Activated T-cell treated with anti-CD3 and anti-CD28 coated beads, Interleukin-2, amount 50 U/mL, for 4 hours (primary cell): ENCODE data around the gene CKLF. TPM values are rescaled to one million over a fixed set of nuclear protein-coding genes. Genes with fewer than 3 reads are reported as not detected.
"Not testable (repeated sequence)": the region's sequence is repeated elsewhere in the genome, so short reads cannot be mapped to it uniquely, and the experiment has no call there.

Experiments used
- ATAC-seq, 2 donors: fragments of 200-7000 bp; cut with Tn5 transposase; one replicate each; pipeline ENCODE4 v1.10.0; 2021
- DNase-seq: peaks from one replicate; pipeline ENCODE4 v3.0.0-alpha.2; 2020
- H3K27me3 Mint-ChIP-seq: one replicate; pipeline ENCODE4 v1.8.0; 2021; ENCODE audit warnings: low read depth, mixed read lengths
- H3K36me3 Mint-ChIP-seq: one replicate; pipeline ENCODE4 v1.8.0; 2022; ENCODE audit warnings: mixed read lengths; ENCODE audit not compliant: insufficient read depth
- H3K4me1 Mint-ChIP-seq: one replicate; pipeline ENCODE4 v1.8.0; 2021; ENCODE audit warnings: low read depth, mixed read lengths
- H3K4me3 Mint-ChIP-seq: one replicate; pipeline ENCODE4 v1.8.0; 2021; ENCODE audit warnings: mild to moderate bottlenecking, moderate library complexity, mixed read lengths
- H3K9me3 Mint-ChIP-seq: one replicate; pipeline ENCODE4 v1.8.0; 2021; ENCODE audit warnings: mixed read lengths
- total RNA-seq, 3 donors: library from RNA; stranded (reverse); gene quantifications; one replicate each; pipeline ENCODE4 v1.2.1, GENCODE V29; 2021

Gene CKLF
- total RNA-seq, 3 donors from 2014 or later, result 52.4 to 63.6 (median 53.2) TPM

DNA sequence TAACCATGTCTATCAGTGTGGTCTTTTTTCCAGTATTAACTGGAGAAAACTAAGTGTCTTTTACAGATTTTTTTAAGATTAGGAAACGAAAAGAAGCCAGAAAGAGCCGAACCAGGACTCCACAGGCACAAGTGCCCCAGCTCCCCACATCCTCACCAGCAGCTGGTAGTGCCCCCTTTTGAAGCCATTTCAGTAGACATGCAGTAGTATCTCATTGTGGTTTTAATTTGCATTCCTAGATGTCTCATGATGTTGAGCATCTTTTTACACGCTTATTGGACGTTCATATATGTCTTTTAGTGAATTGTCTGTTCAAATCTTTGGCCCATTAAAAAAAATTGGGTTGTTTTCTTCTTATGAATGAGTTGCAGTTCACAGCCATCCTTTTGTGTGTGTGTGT, 47.4 kb downstream of the CKLF start:
- no peaks in the 10 kb centered on the region for H3K27me3 Mint-ChIP-seq
- no peaks in the 10 kb centered on the region for H3K36me3 Mint-ChIP-seq
- H3K4me3 Mint-ChIP-seq, result no peak overlapping the region
- peaks cover 4% of the 10 kb centered on the region for H3K9me3 Mint-ChIP-seq
- DNase-seq (no peak), ATAC-seq (no peak)
- H3K4me1 Mint-ChIP-seq, result peaks cover 33% of the 10 kb centered on the region

DNA sequence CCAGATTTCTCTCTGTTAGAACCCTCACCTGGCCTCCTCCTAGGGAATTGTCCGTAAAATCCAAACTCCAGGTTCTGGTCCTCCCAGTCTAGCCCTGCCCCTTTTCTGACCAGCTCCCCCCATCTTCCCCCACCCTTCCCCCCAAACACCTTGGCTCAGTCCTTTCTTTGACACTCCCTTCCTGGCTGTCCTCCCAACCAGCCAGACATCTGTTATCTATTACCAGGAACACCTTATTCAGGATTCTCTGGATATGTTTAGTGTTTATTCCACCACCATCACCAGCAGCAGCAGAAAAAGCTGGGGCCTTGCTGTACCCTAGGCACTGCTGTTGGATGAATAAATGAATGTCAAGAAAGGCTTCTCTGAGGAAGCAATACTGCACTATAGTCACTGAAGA, 48.1 kb downstream of the CKLF start:
- Mint-ChIP-seq H3K36me3 (no peaks in the 10 kb centered on the region), H3K4me3 (no peak overlapping the region)
- ATAC-seq, result no peak

DNA sequence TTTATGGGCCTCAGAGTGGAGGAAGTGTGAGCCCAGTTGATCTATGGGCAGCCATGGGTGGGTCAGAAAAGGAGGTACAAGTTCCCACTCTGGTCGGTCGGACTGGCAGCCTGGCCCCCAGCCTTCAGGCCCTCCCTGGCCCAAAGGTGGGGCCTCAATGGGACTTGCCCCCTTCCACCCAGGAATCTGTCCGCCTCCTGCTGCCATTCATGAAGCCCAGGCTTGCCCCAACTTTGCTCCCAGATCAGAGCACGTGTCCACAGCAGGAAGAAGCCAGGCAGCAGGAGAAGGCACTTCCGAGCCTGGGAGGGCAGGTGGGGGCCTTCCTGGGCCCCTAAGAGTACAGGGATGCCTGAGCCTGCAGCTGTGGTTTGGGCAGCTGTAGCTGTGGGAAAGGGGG, 49.1 kb downstream of the CKLF start:
- H3K27me3 Mint-ChIP-seq, result no peaks in the 10 kb centered on the region
- peaks cover 41% of the 10 kb centered on the region for H3K4me1 Mint-ChIP-seq
- no peak overlapping the region for H3K4me3 Mint-ChIP-seq

More for the DNA sequence above, 48.1 kb downstream of the CKLF start:
- peaks cover 33% of the 10 kb centered on the region for H3K4me1 Mint-ChIP-seq
- H3K27me3 Mint-ChIP-seq, result no peaks in the 10 kb centered on the region
- H3K9me3 Mint-ChIP-seq, result peaks cover 4% of the 10 kb centered on the region
- no peak for DNase-seq

DNA sequence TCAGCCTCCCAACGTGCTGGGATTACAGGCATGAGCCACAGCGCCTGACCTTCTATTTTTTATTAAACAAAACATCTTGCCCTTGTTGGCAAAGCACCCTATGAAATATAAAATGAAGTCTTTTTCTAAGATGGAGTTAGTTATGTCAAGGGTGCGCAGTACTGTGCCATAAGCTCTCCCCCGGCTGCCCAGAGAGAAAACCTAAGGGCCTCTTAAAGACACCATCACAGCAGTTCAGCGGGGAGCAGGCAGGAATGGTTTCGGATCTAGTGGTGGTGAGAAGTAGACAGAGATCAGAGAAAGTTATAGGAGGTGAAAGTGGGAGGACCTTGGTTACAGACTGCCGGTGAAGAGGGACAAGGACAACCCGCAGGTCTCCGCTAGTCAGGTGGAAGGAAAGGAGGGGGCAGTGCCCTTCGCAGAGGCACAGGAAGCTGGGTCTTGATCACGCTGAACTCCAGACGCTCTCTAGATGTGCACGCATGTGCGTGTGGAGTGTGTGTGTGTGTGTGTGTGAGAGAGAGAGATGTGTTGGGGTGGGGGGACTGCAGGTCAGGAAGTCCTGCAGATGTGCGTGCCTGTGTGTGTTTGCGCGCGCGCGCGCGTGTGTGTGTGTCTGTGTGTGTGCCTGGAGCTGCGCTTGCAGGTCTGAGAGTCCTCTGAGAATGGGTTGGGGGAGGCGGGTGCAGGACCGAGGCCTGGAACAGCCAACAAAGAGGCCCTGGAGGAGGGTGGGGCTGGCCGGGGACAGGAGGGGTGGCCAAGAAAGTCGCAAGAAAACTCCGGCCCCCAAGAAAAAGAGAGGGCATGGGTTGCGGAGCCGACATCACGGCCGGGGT, 51.4 kb downstream of the CKLF start:
- H3K27me3 Mint-ChIP-seq, result no peaks in the 10 kb centered on the region
- H3K36me3 Mint-ChIP-seq, result no peaks in the 10 kb centered on the region
- H3K4me1 Mint-ChIP-seq, result peaks cover 45% of the 10 kb centered on the region
- DNase-seq (peak; percentile 48), ATAC-seq (peak; percentile 44 to 48)
- H3K9me3 Mint-ChIP-seq, result peaks cover 4% of the 10 kb centered on the region
- peak overlapping the region; percentile 82 for H3K4me3 Mint-ChIP-seq

More for the DNA sequence above, 49.1 kb downstream of the CKLF start:
- DNase-seq, result no peak
- Mint-ChIP-seq H3K36me3 (no peaks in the 10 kb centered on the region), H3K9me3 (peaks cover 4% of the 10 kb centered on the region)
- ATAC-seq, result no peak

DNA sequence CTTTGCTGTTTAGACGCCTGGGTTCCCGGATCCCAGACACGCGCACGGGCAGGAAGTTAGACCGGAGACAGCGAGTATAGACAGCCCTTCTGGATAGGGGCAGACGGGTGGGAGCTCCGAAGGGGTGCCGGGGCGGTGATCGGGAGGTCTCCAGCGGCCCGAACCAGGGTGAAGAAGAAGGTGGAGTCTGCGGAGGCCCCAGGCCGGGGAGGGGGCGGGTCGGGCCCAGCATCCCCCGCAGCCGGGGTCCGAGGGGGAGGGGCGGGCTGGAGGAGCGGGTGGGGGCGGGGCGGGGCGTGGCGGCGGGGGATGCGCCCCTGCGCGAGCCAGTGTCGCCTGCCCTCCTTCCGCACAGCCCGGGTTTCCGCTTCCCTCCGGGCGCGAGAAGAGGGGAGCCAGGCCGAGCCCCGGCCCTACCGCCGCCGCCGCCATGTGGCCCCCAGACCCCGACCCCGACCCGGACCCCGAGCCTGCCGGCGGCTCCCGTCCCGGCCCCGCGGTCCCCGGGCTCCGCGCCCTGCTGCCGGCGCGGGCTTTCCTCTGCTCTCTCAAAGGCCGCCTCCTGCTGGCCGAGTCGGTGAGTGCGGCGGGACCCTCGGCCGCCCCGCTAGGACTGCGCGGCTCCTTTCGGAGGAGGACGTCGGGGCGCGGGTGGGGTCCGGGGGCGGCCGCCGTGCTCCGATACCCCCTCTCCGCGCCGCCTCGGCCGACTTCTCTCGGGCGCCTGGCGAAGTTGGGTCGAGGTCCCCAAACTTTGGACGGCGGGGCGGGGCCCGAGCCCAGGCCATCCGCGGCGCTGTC, 52.2 kb downstream of the CKLF start, which contains the start of gene CMTM3:
CMTM3 (plus strand) TSS at position 329 of the 801 bp plus-strand sequence; CDS start at position 431, 102 bp downstream.
- no peaks in the 10 kb centered on the region for H3K27me3 Mint-ChIP-seq

DNA sequence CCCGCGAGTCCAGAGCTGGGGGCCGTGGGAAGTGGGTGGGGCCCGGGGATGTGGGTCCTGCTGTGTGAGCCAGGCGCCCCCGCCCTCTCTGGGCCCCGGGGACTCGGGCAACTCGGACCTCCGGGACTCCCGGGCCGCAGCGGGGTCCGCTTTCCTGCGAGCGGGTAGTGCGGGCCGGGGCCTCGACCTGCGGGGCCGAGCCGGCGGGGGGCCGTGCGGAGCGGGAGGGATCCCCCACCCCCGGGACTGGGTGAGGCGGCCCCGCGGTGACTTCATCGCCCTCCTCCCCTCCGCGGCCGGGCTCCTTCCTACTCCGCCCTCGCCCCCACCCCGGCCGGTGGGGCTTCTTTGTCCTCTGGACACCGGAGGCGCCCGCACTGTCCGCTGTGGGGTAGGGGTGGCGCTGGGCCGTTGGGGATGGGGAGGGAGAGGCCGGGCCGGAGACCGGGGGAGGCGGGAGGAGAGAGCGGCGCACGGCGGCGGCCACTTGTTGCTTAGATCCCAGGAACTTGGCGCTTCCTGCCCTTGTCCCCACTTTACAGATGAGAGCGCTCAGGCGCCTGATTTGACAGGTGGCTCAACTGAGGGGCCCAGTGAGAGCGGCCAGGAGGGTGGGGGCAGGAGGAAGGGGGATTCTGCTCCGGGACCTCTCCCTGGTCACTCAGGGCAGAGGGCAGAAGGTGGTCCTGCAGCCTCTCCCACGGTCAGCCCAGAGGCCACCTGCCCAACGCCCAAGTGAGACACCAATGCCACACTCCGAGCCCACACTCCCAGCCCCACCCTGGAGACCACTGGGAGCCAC, 53.0 kb downstream of the CKLF start:
- ATAC-seq, result peak; percentile 23 to 31
- peak; percentile 30 for DNase-seq
- Mint-ChIP-seq H3K4me1 (peaks cover 41% of the 10 kb centered on the region), H3K36me3 (peaks cover 7% of the 10 kb centered on the region), H3K9me3 (peaks cover 4% of the 10 kb centered on the region), H3K4me3 (peak overlapping the region; percentile 76), H3K27me3 (no peaks in the 10 kb centered on the region)

More for the DNA sequence above, 52.2 kb downstream of the CKLF start, which contains the start of gene CMTM3:
- peaks cover 4% of the 10 kb centered on the region for H3K9me3 Mint-ChIP-seq
- ATAC-seq (peak; percentile 72 to 73), DNase-seq (peak; percentile 69)
- peaks cover 45% of the 10 kb centered on the region for H3K4me1 Mint-ChIP-seq
- peak within 1 kb of the TSS; percentile 82 for H3K4me3 Mint-ChIP-seq
- H3K36me3 Mint-ChIP-seq, result no peaks in the 10 kb centered on the region

DNA sequence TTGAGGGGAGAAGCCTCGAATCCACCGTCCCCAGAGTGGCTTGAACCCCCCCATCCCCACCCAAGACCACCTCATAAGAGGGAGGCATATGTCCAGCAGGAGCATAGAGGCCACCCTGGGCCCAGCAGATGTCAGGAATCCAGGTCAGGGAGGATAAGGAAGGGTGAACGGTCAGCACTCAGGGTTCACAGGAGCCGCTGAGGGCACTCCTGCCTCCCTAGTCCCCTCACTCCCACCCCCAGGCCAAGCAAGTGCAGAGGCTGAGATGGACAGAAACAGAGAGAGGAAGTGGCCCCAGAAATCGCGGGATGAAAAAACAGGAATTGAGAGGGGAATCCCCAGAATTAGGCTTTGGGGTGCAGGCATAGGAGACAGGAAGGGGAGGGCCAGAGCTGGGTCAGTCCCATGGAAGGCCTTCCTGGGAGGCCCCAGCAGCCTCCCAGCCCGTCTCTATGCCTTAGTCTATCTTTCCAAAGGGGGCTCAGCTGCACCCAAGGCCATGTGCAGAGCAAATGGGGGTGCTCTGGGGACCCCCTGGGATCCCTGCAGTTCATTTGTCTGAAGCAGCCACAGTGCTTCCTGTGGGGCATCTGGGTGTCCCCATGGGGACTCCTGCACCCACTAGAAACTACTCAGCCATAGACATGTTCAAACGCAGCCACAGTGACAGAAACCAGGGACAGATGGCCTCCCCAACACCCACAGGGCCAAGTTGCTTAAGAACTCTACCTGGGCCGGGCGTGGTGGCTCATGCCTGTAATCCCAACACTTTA, 53.8 kb downstream of the CKLF start:
- peaks cover 37% of the 10 kb centered on the region for H3K4me1 Mint-ChIP-seq
- H3K36me3 Mint-ChIP-seq, result peaks cover 8% of the 10 kb centered on the region
- peak overlapping the region; percentile 76 for H3K4me3 Mint-ChIP-seq
- H3K9me3 Mint-ChIP-seq, result no peaks in the 10 kb centered on the region
- no peaks in the 10 kb centered on the region for H3K27me3 Mint-ChIP-seq
- DNase-seq (no peak), ATAC-seq (no peak)

DNA sequence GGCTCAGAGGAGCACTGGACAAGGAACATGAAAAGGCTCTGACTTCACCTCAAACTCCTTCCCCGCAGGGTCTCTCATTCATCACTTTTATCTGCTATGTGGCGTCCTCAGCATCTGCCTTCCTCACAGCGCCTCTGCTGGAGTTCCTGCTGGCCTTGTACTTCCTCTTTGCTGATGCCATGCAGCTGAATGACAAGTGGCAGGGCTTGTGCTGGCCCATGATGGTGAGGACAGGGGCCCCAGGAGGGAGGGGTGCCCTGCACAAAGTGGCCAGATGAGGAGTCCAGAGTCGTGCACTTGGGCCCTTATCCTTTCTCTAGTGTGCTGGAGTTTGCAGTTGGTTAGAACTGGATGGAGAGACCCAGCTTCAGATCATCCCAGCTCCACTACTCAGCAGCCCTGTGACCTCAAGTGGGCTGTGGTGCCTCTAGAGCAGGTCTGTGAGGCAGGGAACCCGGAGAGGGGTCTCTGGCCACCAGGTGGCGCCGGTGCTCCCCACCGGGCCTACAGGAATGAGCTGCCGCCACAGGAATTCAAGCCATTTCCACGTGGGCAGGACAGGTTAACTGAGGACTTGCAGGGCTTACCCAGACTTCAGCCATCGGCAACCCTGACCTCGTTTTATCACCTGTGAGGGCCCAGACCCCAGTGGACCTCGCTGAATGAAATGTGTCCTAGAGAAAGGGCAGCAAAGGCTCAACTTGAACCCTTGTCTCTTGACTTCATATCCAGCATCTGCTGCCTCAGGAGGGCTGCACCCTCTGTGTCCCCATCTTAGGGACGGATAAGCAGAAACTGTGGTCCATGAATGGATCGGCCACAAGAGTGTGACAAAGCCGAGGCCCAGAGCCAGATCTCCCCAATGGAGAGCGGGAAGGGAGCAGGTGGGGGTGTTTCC, 56.1 kb downstream of the CKLF start:
- H3K9me3 Mint-ChIP-seq, result no peaks in the 10 kb centered on the region
- H3K27me3 Mint-ChIP-seq, result no peaks in the 10 kb centered on the region
- DNase-seq (peak; percentile 84), ATAC-seq (peak; percentile 38 to 46)
- peaks cover 33% of the 10 kb centered on the region for H3K4me1 Mint-ChIP-seq
- no peak overlapping the region for H3K4me3 Mint-ChIP-seq
- H3K36me3 Mint-ChIP-seq, result peaks cover 8% of the 10 kb centered on the region

DNA sequence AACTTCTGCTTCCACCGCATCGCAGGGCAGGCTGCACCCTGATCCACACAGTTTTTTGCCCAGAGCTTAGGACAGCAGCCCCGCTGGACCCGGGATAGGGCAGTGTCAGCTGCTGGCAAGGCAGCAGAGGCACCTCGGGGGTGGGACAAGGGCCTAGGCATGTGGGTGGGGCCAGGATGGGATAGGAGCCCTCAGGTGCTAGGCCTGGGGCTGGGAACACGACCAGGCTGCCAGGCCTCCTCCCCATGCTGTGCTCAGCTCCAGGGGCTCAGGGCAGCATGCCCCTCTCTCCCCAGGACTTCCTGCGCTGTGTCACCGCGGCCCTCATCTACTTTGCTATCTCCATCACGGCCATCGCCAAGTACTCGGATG, 56.7 kb downstream of the CKLF start:
- no peak overlapping the region for H3K4me3 Mint-ChIP-seq
- DNase-seq (no peak), ATAC-seq (no peak)
- no peaks in the 10 kb centered on the region for H3K27me3 Mint-ChIP-seq
- no peaks in the 10 kb centered on the region for H3K9me3 Mint-ChIP-seq
- peaks cover 27% of the 10 kb centered on the region for H3K4me1 Mint-ChIP-seq
- peaks cover 8% of the 10 kb centered on the region for H3K36me3 Mint-ChIP-seq

DNA sequence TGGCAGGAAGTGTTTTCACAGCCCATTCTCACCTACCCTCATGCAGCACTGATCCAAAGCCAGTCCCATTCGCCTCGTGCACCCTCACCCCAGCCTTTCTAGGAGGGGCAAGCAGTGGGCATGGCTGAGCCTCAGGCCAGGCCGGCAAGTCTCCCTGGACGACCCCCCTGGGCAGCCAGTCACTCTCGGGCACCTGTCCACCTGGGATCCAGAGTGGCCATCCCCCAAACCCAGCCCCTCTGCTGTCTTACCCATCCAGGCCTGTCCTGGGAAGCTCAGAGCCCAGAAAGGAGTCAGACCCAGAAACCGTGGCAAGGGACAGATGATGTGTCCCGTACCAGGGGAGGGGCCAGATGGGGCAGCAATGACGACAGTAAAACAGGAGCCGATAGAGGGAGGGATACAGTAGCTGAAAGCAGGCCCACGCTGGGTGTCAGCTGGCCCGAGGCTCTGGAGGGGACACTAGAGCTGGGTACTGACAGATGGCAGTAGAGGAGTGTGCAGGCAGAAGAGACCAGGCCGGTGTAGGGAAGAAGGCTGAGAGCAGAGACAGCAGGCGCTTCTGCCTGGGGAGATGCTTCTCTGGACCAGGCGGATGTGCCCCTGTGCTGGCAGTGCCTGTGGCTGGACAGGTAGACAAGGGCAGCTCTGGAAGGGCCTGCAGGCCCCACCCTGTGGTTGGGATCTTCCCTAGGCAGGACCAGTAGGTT, 57.9 kb downstream of the CKLF start:
- Mint-ChIP-seq H3K27me3 (no peaks in the 10 kb centered on the region), H3K4me3 (no peak overlapping the region), H3K9me3 (no peaks in the 10 kb centered on the region), H3K4me1 (peaks cover 27% of the 10 kb centered on the region), H3K36me3 (peaks cover 8% of the 10 kb centered on the region)
- DNase-seq (no peak), ATAC-seq (no peak)

DNA sequence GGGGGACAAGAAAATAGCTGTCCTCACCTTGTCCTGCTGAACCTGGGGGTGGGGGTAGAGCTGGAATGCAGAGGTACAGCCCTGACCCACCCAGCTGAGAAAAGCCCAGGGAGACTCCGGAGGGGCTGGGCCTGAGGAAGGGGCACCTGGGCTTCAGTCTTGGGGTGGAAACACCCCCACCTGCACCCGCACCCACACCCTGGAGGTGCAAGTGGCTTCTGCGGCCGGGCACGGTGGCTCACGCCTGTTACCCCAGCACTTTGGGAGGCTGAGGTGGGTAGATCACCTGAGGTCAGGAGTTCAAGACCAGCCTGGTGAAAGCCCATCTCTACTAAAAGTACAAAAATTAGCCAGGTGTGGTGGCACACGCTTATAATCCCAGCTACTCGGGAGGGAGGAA, 59.5 kb downstream of the CKLF start:
- H3K4me3 Mint-ChIP-seq, H3K27me3 Mint-ChIP-seq, H3K9me3 Mint-ChIP-seq, DNase-seq, H3K36me3 Mint-ChIP-seq, ATAC-seq: not testable (repeated sequence)
- peaks cover 19% of the 10 kb centered on the region for H3K4me1 Mint-ChIP-seq

DNA sequence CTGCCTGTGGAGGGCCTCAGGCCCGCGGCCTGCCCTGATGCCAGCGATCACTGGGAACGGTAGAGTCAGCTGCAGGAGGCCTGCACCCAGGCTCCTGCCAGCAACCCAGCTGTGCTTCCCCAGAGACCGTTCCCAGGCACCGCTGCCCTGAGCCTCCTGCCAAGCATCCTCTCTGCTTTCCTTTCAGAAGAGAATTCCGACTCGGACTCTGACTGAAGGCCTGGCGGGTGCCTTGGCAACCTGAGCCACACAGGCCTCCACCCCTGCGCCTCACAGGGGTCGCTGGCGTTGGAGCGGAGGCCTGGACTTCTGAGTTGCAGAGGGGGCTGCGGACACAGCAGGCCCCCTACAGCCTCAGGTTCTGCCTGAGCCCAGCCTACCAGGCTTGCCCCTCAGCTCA, 60.0 kb downstream of the CKLF start:
- ATAC-seq (no peak), DNase-seq (no peak)
- H3K36me3 Mint-ChIP-seq, result peaks cover 8% of the 10 kb centered on the region
- no peak overlapping the region for H3K4me3 Mint-ChIP-seq
- peaks cover 15% of the 10 kb centered on the region for H3K4me1 Mint-ChIP-seq
- H3K27me3 Mint-ChIP-seq, result no peaks in the 10 kb centered on the region
- H3K9me3 Mint-ChIP-seq, result no peaks in the 10 kb centered on the region
